GM23338 (cell line): ENCODE results near the gene CACNG3. TPM values are rescaled to one million over a fixed set of nuclear protein-coding genes. Genes with fewer than 3 reads are reported as not detected.

Experiments used
- ATAC-seq: fragments of 200-7000 bp; cut with Tn5 transposase; 3 replicates; pipeline ENCODE4 v1.9.1; 2020
- DNase-seq: peaks from one replicate; pipeline ENCODE4 v3.0.0-alpha.2; 2015; ENCODE audit warnings: low spot score
- H2AFZ ChIP-seq: fragments of 200-600 bp; sonication (generic); 2 replicates; pipeline ENCODE4 v1.8.0; 2016; ENCODE audit warnings: antibody characterized with exemption, mild to moderate bottlenecking, moderate library complexity
- H3F3A ChIP-seq: fragments of 200-600 bp; sonication (generic); replicated peaks from 2 replicates; pipeline ENCODE4 v1.8.0; 2017; ENCODE audit warnings: antibody characterized with exemption, mixed run types, low read depth
- H3K27ac ChIP-seq: fragments of 200-600 bp; sonication (generic); 2 replicates; pipeline ENCODE4 v1.6.1; 2016; ENCODE audit warnings: low read depth
- H3K27me3 ChIP-seq: fragments of 200-600 bp; sonication (generic); 2 replicates; pipeline ENCODE4 v1.8.0; 2016; ENCODE audit warnings: mild to moderate bottlenecking, mixed run types, moderate library complexity; ENCODE audit not compliant: insufficient read depth
- H3K36me3 ChIP-seq: fragments of 200-600 bp; sonication (generic); 2 replicates; pipeline ENCODE4 v1.8.0; 2016; ENCODE audit warnings: mild to moderate bottlenecking; ENCODE audit not compliant: insufficient read depth
- H3K4me1 ChIP-seq: fragments of 200-600 bp; sonication (generic); 2 replicates; pipeline ENCODE4 v1.8.0; 2016; ENCODE audit warnings: mild to moderate bottlenecking, moderate library complexity; ENCODE audit not compliant: insufficient read depth
- H3K4me2 ChIP-seq: fragments of 200-600 bp; sonication (generic); 2 replicates; pipeline ENCODE4 v1.7.1; 2017; ENCODE audit warnings: mixed run types
- H3K4me3 ChIP-seq: fragments of 200-600 bp; sonication (generic); 2 replicates; pipeline ENCODE4 v1.6.1; 2016; ENCODE audit warnings: mixed run types
- H3K79me2 ChIP-seq: fragments of 200-600 bp; sonication (generic); replicated peaks from 2 replicates; pipeline ENCODE4 v1.8.0; 2017; ENCODE audit warnings: mild to moderate bottlenecking; ENCODE audit not compliant: insufficient read depth
- H3K9me2 ChIP-seq: fragments of 200-600 bp; sonication (generic); 2 replicates; pipeline ENCODE4 v1.8.0; 2017; ENCODE audit not compliant: insufficient read depth
- H4K20me1 ChIP-seq: fragments of 200-600 bp; sonication (generic); replicated peaks from 2 replicates; pipeline ENCODE4 v1.8.0; 2017; ENCODE audit warnings: mild to moderate bottlenecking; ENCODE audit not compliant: insufficient read depth
- H3K27ac Mint-ChIP-seq: 2 replicates; pipeline ENCODE4 v1.8.0; 2020; ENCODE audit warnings: inconsistent platforms, mild to moderate bottlenecking, moderate library complexity, mixed read lengths
- H3K27me3 Mint-ChIP-seq: 3 replicates; pipeline ENCODE4 v1.8.0; 2022; ENCODE audit warnings: low read depth, mild to moderate bottlenecking, moderate library complexity, mixed read lengths, inconsistent platforms; ENCODE audit not compliant: insufficient read depth, poor library complexity
- H3K36me3 Mint-ChIP-seq: 3 replicates; pipeline ENCODE4 v1.8.0; 2021; ENCODE audit warnings: low read depth, mild to moderate bottlenecking, inconsistent platforms, moderate library complexity, mixed read lengths
- H3K4me1 Mint-ChIP-seq: 3 replicates; pipeline ENCODE4 v1.8.0; 2020; ENCODE audit warnings: mild to moderate bottlenecking, inconsistent platforms, mixed read lengths
- H3K4me3 Mint-ChIP-seq: 3 replicates; pipeline ENCODE4 v1.8.0; 2021; ENCODE audit warnings: moderate library complexity, mild to moderate bottlenecking, inconsistent platforms, mixed read lengths
- H3K9me3 Mint-ChIP-seq: 3 replicates; pipeline ENCODE4 v1.8.0; 2020; ENCODE audit warnings: moderate library complexity, mild to moderate bottlenecking, inconsistent platforms, mixed read lengths
- CREB1 ChIP-seq: fragments of 250-450 bp; sonication (Bioruptor Pico); IDR thresholded peaks from 2 replicates; pipeline ENCODE4 v1.5.0; 2020; ENCODE audit warnings: low read depth, mild to moderate bottlenecking, moderate library complexity
- ETS1 ChIP-seq: IDR thresholded peaks from 2 replicates; pipeline ENCODE4 v1.6.1; 2016; ENCODE audit warnings: antibody characterized with exemption
- EZH2phosphoT487 ChIP-seq: fragments of 200-600 bp; sonication (generic); IDR thresholded peaks from one replicate; pipeline ENCODE4 v1.8.1; 2018; ENCODE audit warnings: antibody characterized with exemption; ENCODE audit not compliant: unreplicated experiment
- JUNB ChIP-seq: IDR thresholded peaks from one replicate; pipeline ENCODE4 v1.6.1; 2016; ENCODE audit warnings: antibody characterized with exemption; ENCODE audit not compliant: unreplicated experiment
- NANOG ChIP-seq: IDR thresholded peaks from 2 replicates; pipeline ENCODE4 v1.6.1; 2016; ENCODE audit warnings: antibody characterized with exemption, borderline replicate concordance
- POLR2AphosphoS5 ChIP-seq: IDR thresholded peaks from 2 replicates; pipeline ENCODE4 v1.6.1; 2016; ENCODE audit warnings: antibody characterized with exemption, low read depth
- REST ChIP-seq: IDR thresholded peaks from one replicate; pipeline ENCODE4 v1.6.1; 2018; ENCODE audit warnings: antibody characterized with exemption; ENCODE audit not compliant: unreplicated experiment
- STAT1 ChIP-seq: IDR thresholded peaks from one replicate; pipeline ENCODE4 v1.6.1; 2016; ENCODE audit warnings: antibody characterized with exemption; ENCODE audit not compliant: unreplicated experiment
- ZNF331 ChIP-seq: fragments of 250-450 bp; sonication (Bioruptor Pico); IDR thresholded peaks from 2 replicates; pipeline ENCODE4 v1.5.0; 2020; ENCODE audit warnings: low read depth, mild to moderate bottlenecking, moderate library complexity
- ZNF462 ChIP-seq: fragments of 250-450 bp; sonication (Bioruptor Pico); IDR thresholded peaks from 2 replicates; pipeline ENCODE4 v1.5.0; 2020; ENCODE audit warnings: mild to moderate bottlenecking, moderate library complexity
- polyA plus RNA-seq: library from polyadenylated mRNA; unstranded; fragments of >200 nt; fragmentation: Nextera tagmentation; extraction: Ambion mirVana; gene quantifications from 2 replicates; pipeline ENCODE4 v1.2.1, GENCODE V29; 2016
- total RNA-seq: library from RNA; depleted of rRNA; stranded (reverse); fragments of >200 nt; shearing (Covaris generic); gene quantifications from 2 replicates; pipeline ENCODE4 v1.2.3, GENCODE V29; 2014

The CACNG3 gene
- total and polyA plus RNA-seq, 2 experiments from 2014 or later = not detected

DNA sequence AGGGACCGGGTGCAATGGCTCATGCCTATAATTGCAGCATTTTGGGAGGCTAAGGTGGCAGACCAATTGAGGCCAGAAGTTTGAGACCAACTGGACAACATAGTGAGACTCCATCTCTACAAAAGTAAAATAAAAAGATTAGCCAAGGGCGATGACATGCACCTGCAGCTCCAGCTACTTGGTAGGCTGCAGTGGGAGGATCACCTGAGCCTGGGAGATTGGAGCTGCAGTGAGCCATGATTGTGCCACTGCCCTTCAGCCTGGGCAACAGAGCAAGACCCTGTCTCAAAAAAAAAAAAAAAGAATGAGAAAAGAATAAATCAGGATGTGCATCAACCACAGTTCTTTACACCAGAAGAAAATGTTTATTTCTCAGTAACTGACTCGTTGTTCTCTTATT, 76.0 kb downstream of the CACNG3 start (continued):
- TF ChIP-seq REST (no peak), EZH2phosphoT487 (no peak), STAT1 (no peak), ZNF331 (no peak), CREB1 (CRISPR knock-in tag) (no peak), POLR2AphosphoS5 (no peak), ETS1 (no peak), NANOG (no peak)

DNA sequence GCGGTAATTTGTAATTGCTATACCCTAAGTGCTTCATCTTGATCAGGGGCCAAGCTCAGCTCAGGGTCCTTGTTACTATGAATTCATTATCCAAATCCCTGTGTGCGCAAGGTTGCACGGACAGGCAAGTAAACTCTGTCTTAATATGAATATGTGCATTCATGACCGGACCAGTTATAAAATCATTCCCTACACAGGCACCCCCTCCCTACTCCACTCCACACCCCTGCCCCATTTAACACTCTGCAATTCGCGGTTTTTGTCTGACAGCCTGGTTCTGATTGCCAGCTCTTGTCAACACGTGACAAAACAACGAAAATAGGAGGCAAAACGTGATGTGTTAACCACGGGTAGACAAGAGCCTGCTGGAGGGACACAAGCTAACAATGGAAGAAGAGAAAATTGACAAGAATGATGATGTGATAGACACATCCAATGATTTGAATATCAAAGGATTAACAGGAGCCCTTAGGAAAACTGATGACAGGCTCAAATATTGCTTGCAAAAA, 76.5 kb downstream of the CACNG3 start:
- DNase-seq (no peak), ATAC-seq (no peak)
- no peaks in the 10 kb centered on the region for H3K79me2 ChIP-seq
- no peak overlapping the region for H3K4me2 ChIP-seq
- H3K36me3 Mint-ChIP-seq = no peaks in the 10 kb centered on the region
- H3K4me3 ChIP-seq = no peak overlapping the region
- no peaks in the 10 kb centered on the region for H3K4me1 Mint-ChIP-seq
- peaks cover 3% of the 10 kb centered on the region; the same call in 1 of the 3 replicates for H3K9me3 Mint-ChIP-seq
- H3K4me3 Mint-ChIP-seq = no peak overlapping the region
- H4K20me1 ChIP-seq = no peaks in the 10 kb centered on the region
- H3K9me2 ChIP-seq = no peaks in the 10 kb centered on the region
- H2AFZ ChIP-seq = no peak overlapping the region
- H3K27me3 Mint-ChIP-seq = peaks cover 14% of the 10 kb centered on the region
- no peaks in the 10 kb centered on the region for H3K36me3 ChIP-seq
- H3K4me1 ChIP-seq = no peaks in the 10 kb centered on the region
- H3K27ac Mint-ChIP-seq = no peak overlapping the region
- H3F3A ChIP-seq = no peaks in the 10 kb centered on the region
- no peak overlapping the region for H3K27ac ChIP-seq
- H3K27me3 ChIP-seq = no peaks in the 10 kb centered on the region
- TF ChIP-seq POLR2AphosphoS5 (no peak), ZNF462 (CRISPR knock-in tag) (no peak), EZH2phosphoT487 (no peak), JUNB (no peak), REST (no peak)
